ENCODE results near the gene COG6.

DNA sequence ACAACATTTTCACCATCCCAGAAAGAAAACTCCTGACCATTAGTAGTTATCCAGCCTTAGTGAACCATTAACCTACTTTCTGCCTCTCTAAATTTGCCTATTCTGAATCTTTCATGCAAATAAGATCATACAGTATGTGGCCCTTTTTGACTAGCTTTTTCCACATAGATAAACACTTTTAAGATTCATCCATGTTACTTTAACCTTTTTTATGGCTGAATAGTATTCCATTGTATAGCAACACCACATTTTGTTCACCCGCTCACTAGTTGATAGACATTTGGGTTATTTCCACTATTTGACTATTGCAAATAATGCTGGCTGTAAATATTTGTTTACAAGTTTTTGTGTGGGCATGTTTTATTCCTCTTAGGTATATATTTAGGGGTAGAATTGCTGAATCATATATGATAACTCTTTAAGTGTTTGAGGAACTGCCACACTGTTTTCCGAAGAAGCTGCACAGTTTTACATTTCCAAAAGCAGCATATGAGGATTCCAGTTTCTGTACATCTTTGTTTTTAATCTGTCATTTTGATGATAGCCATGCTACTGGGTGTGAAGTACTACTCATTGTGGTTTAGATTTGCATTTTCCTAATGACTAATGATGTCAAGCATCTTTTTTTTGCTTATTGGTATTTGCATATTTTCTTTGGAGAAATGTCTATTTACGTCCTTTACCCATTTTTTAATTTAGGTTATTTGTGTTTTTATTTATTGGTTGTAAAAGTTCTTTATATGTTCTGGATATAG lies 17.1 kb downstream of the COG6 start:
- TF ChIP-seq EP300 (IDR thresholded peaks at IDR 0.05) = no peak
- TF ChIP-seq, protein P1, sequence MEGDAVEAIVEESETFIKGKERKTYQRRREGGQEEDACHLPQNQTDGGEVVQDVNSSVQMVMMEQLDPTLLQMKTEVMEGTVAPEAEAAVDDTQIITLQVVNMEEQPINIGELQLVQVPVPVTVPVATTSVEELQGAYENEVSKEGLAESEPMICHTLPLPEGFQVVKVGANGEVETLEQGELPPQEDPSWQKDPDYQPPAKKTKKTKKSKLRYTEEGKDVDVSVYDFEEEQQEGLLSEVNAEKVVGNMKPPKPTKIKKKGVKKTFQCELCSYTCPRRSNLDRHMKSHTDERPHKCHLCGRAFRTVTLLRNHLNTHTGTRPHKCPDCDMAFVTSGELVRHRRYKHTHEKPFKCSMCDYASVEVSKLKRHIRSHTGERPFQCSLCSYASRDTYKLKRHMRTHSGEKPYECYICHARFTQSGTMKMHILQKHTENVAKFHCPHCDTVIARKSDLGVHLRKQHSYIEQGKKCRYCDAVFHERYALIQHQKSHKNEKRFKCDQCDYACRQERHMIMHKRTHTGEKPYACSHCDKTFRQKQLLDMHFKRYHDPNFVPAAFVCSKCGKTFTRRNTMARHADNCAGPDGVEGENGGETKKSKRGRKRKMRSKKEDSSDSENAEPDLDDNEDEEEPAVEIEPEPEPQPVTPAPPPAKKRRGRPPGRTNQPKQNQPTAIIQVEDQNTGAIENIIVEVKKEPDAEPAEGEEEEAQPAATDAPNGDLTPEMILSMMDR (IDR thresholded peaks at IDR 0.05) = no peak
- no peak for TF ChIP-seq POLR2A (IDR thresholded peaks at IDR 0.05)
- TF ChIP-seq POLR2AphosphoS5 (IDR thresholded peaks at IDR 0.05) = no peak

Data from suprapubic skin (tissue), 4 donors.